H1 (cell line): ENCODE data around the gene PRPS1. TPM values are rescaled to one million over a fixed set of nuclear protein-coding genes. Genes with fewer than 3 reads are reported as not detected.

ENCODE experiments used
- polyA plus RNA-seq, 7 experiments: library from polyadenylated mRNA; depleted of rRNA in 3 of 7; stranded (reverse) in 5 of 7; unstranded in 2 of 7; fragments of >200 nt in 5 of 7; fragments of 200-250 nt in 2 of 7; gene quantifications; 1 replicate in 5 of 7; 2 replicates in 1 of 7; 4 replicates in 1 of 7; pipeline versions ENCODE4 v1.2.1 to v1.2.3, GENCODE V29; 2011 to 2013; ENCODE audit warnings: missing spikeins in 2 of 7, mixed read lengths in 2 of 7
- total RNA-seq: library from RNA; stranded (reverse); fragmentation: NEBNext Ultra II Directional; extraction: Animal tissue kit (Norgen Biotek cat#: 25700); gene quantifications from 2 replicates; pipeline ENCODE4 v1.2.1, GENCODE V29; 2021
- TF ChIP-seq, protein P1 (sequence below): fragments of 300-600 bp; sonication (generic); IDR thresholded peaks from 2 replicates; pipeline ENCODE4 v1.7.1; 2012; ENCODE audit warnings: low read length, moderate library complexity, mild to moderate bottlenecking, inconsistent platforms; ENCODE audit not compliant: insufficient replicate concordance

The PRPS1 gene
- total and polyA plus RNA-seq, 2 of the 8 experiments (the other 6 are each of a cell fraction or from before 2014, with no cell fraction given): 90.1 to 110 TPM

DNA sequence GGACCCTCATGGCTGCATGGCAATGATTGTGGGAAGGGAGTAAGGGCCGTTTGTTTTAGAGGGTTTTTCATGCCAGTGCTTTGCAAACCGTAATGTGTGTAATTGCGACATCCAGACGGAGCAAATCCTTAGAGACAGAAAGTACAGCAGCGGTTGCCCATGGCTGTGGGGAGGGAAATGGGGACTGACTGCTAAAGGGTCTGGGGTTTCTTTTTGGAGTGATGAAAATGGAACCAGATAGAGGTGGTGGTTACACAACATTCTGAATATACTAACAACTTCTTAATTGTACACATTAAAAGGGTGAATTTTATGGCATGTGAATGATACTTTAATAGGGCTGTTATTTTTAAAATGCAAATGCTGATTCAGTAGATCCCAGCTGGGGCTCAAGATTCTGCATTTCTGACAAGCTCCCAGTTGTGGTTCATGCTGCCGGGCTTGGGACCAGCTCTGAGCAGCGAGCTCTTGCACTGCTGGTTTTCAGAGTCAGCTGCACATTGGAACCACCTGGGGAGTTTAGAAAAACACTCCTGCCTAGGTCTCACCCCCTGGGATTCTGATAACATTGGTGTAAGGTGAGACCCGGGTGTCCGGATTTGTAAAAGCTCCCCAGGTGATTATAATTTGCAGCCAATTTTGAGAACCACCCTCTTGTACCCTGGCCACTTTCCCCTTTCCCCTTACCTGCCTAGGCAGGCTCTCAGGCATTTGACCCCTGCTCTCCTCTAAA is 47.7 kb downstream of the PRPS1 start (continued):
- TF ChIP-seq, protein P1, sequence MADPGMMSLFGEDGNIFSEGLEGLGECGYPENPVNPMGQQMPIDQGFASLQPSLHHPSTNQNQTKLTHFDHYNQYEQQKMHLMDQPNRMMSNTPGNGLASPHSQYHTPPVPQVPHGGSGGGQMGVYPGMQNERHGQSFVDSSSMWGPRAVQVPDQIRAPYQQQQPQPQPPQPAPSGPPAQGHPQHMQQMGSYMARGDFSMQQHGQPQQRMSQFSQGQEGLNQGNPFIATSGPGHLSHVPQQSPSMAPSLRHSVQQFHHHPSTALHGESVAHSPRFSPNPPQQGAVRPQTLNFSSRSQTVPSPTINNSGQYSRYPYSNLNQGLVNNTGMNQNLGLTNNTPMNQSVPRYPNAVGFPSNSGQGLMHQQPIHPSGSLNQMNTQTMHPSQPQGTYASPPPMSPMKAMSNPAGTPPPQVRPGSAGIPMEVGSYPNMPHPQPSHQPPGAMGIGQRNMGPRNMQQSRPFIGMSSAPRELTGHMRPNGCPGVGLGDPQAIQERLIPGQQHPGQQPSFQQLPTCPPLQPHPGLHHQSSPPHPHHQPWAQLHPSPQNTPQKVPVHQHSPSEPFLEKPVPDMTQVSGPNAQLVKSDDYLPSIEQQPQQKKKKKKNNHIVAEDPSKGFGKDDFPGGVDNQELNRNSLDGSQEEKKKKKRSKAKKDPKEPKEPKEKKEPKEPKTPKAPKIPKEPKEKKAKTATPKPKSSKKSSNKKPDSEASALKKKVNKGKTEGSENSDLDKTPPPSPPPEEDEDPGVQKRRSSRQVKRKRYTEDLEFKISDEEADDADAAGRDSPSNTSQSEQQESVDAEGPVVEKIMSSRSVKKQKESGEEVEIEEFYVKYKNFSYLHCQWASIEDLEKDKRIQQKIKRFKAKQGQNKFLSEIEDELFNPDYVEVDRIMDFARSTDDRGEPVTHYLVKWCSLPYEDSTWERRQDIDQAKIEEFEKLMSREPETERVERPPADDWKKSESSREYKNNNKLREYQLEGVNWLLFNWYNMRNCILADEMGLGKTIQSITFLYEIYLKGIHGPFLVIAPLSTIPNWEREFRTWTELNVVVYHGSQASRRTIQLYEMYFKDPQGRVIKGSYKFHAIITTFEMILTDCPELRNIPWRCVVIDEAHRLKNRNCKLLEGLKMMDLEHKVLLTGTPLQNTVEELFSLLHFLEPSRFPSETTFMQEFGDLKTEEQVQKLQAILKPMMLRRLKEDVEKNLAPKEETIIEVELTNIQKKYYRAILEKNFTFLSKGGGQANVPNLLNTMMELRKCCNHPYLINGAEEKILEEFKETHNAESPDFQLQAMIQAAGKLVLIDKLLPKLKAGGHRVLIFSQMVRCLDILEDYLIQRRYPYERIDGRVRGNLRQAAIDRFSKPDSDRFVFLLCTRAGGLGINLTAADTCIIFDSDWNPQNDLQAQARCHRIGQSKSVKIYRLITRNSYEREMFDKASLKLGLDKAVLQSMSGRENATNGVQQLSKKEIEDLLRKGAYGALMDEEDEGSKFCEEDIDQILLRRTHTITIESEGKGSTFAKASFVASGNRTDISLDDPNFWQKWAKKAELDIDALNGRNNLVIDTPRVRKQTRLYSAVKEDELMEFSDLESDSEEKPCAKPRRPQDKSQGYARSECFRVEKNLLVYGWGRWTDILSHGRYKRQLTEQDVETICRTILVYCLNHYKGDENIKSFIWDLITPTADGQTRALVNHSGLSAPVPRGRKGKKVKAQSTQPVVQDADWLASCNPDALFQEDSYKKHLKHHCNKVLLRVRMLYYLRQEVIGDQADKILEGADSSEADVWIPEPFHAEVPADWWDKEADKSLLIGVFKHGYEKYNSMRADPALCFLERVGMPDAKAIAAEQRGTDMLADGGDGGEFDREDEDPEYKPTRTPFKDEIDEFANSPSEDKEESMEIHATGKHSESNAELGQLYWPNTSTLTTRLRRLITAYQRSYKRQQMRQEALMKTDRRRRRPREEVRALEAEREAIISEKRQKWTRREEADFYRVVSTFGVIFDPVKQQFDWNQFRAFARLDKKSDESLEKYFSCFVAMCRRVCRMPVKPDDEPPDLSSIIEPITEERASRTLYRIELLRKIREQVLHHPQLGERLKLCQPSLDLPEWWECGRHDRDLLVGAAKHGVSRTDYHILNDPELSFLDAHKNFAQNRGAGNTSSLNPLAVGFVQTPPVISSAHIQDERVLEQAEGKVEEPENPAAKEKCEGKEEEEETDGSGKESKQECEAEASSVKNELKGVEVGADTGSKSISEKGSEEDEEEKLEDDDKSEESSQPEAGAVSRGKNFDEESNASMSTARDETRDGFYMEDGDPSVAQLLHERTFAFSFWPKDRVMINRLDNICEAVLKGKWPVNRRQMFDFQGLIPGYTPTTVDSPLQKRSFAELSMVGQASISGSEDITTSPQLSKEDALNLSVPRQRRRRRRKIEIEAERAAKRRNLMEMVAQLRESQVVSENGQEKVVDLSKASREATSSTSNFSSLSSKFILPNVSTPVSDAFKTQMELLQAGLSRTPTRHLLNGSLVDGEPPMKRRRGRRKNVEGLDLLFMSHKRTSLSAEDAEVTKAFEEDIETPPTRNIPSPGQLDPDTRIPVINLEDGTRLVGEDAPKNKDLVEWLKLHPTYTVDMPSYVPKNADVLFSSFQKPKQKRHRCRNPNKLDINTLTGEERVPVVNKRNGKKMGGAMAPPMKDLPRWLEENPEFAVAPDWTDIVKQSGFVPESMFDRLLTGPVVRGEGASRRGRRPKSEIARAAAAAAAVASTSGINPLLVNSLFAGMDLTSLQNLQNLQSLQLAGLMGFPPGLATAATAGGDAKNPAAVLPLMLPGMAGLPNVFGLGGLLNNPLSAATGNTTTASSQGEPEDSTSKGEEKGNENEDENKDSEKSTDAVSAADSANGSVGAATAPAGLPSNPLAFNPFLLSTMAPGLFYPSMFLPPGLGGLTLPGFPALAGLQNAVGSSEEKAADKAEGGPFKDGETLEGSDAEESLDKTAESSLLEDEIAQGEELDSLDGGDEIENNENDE: no peak
